Astrocyte (in vitro differentiated cells and primary cell): ENCODE results near the gene PTPRT. TPM values are rescaled to one million over a fixed set of nuclear protein-coding genes. Genes with fewer than 3 reads are reported as not detected.

Source experiments
- DNase-seq: peaks from one replicate; pipeline ENCODE4 v3.0.0-alpha.2; 2010; ENCODE audit warnings: low read depth
- FAIRE-seq: peaks from 2 replicates; lab custom pipeline; 2011; peaks lifted over from hg19 to GRCh38; lab: Jason Lieb, UNC
- H2AFZ ChIP-seq: 2 replicates; pipeline ENCODE4 v1.6.0; 2012; ENCODE audit warnings: low read depth, low read length, inconsistent platforms
- H3K27ac ChIP-seq: 2 replicates; pipeline ENCODE4 v1.5.1; 2011; ENCODE audit warnings: low read depth, low read length, inconsistent platforms
- H3K27me3 ChIP-seq: 2 replicates; pipeline ENCODE4 v1.6.0; 2011; ENCODE audit warnings: low read length, inconsistent platforms; ENCODE audit not compliant: insufficient read depth
- H3K36me3 ChIP-seq: 2 replicates; pipeline ENCODE4 v1.5.1; 2011; ENCODE audit warnings: low read length, inconsistent platforms; ENCODE audit not compliant: insufficient read depth
- H3K4me1 ChIP-seq: 2 replicates; pipeline ENCODE4 v1.5.1; 2011; ENCODE audit warnings: low read length, inconsistent platforms; ENCODE audit not compliant: insufficient read depth
- H3K4me2 ChIP-seq: 2 replicates; pipeline ENCODE4 v1.6.0; 2012; ENCODE audit warnings: low read length, inconsistent platforms
- H3K4me3 ChIP-seq: 2 replicates; pipeline ENCODE4 v1.5.1; 2011; ENCODE audit warnings: low read depth, mild to moderate bottlenecking, low read length, inconsistent platforms; ENCODE audit not compliant: insufficient read depth
- H3K79me2 ChIP-seq: 2 replicates; pipeline ENCODE4 v1.6.0; 2012; ENCODE audit warnings: mild to moderate bottlenecking, low read length, inconsistent platforms; ENCODE audit not compliant: insufficient read depth
- H3K9ac ChIP-seq: 2 replicates; pipeline ENCODE4 v1.6.0; 2012; ENCODE audit warnings: mild to moderate bottlenecking, low read length, inconsistent platforms
- H3K9me3 ChIP-seq: 2 replicates; pipeline ENCODE4 v1.5.1; 2012; ENCODE audit warnings: low read depth, mild to moderate bottlenecking, low read length, inconsistent platforms; ENCODE audit not compliant: insufficient read depth
- H4K20me1 ChIP-seq: 2 replicates; pipeline ENCODE4 v1.6.0; 2012; ENCODE audit warnings: low read length, inconsistent platforms; ENCODE audit not compliant: insufficient read depth
- H3K27ac Mint-ChIP-seq: one replicate; pipeline ENCODE4 v1.8.0; 2021; ENCODE audit warnings: mild to moderate bottlenecking, mixed read lengths; ENCODE audit not compliant: unreplicated experiment
- H3K27me3 Mint-ChIP-seq: one replicate; pipeline ENCODE4 v1.8.0; 2021; ENCODE audit warnings: low read depth, mixed read lengths; ENCODE audit not compliant: unreplicated experiment
- H3K36me3 Mint-ChIP-seq: one replicate; pipeline ENCODE4 v1.8.0; 2021; ENCODE audit warnings: low read depth, mixed read lengths; ENCODE audit not compliant: unreplicated experiment
- H3K4me1 Mint-ChIP-seq: one replicate; pipeline ENCODE4 v1.8.0; 2021; ENCODE audit warnings: low read depth, mixed read lengths; ENCODE audit not compliant: unreplicated experiment
- H3K4me3 Mint-ChIP-seq: one replicate; pipeline ENCODE4 v1.8.0; 2021; ENCODE audit warnings: mild to moderate bottlenecking, moderate library complexity, mixed read lengths; ENCODE audit not compliant: unreplicated experiment
- H3K9me3 Mint-ChIP-seq: one replicate; pipeline ENCODE4 v1.8.0; 2021; ENCODE audit warnings: mild to moderate bottlenecking, mixed read lengths; ENCODE audit not compliant: unreplicated experiment
- EZH2 ChIP-seq: IDR thresholded peaks from 2 replicates; pipeline ENCODE4 v1.6.1; 2012; ENCODE audit warnings: mild to moderate bottlenecking, low read length, inconsistent platforms; ENCODE audit not compliant: insufficient read depth
- total RNA-seq: library from RNA; stranded (reverse); gene quantifications from 2 replicates; pipeline ENCODE4 v1.2.1, GENCODE V29; 2021
- TF ChIP-seq, protein P1 (sequence below): IDR thresholded peaks from 2 replicates; pipeline ENCODE4 v1.5.1; 2011; ENCODE audit warnings: low read depth, mild to moderate bottlenecking, inconsistent platforms, low read length, moderate library complexity; ENCODE audit not compliant: insufficient read depth

PTPRT gene
- total RNA-seq, 1 donor from 2014 or later = 0.25 TPM

DNA sequence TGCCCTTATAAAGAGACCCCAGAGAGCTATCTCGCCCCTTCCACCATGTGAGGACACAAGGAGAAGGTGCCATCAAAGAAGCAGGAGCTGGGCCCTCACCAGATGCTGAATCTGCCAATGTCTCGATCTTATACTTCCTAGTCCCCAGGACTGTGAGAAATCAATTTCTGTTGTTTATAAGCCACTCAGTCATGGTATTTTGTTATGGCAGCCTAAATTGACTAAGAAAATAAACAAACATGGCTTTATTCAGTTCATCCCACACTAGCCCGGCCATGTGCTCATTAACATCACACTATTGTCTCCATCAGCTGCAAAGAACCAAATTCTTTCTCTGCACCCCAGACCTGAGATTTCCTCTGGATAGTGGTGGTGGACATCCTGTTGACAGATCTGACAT lies 302.4 kb downstream of the PTPRT start:
- FAIRE-seq (no peak), DNase-seq (no peak)
- no peak overlapping the region for H3K4me3 ChIP-seq
- H3K9me3 ChIP-seq = peaks cover 5% of the 10 kb centered on the region
- H3K4me1 Mint-ChIP-seq = no peaks in the 10 kb centered on the region
- no peaks in the 10 kb centered on the region for H3K27me3 Mint-ChIP-seq
- H3K27ac Mint-ChIP-seq = no peak overlapping the region
- no peaks in the 10 kb centered on the region for H3K36me3 ChIP-seq
- H3K9ac ChIP-seq = no peak overlapping the region
- no peaks in the 10 kb centered on the region for H3K79me2 ChIP-seq
- no peak overlapping the region for H2AFZ ChIP-seq
- H3K27ac ChIP-seq = no peak overlapping the region
- H4K20me1 ChIP-seq = no peaks in the 10 kb centered on the region
- TF ChIP-seq EZH2 = no peak
- TF ChIP-seq, protein P1, sequence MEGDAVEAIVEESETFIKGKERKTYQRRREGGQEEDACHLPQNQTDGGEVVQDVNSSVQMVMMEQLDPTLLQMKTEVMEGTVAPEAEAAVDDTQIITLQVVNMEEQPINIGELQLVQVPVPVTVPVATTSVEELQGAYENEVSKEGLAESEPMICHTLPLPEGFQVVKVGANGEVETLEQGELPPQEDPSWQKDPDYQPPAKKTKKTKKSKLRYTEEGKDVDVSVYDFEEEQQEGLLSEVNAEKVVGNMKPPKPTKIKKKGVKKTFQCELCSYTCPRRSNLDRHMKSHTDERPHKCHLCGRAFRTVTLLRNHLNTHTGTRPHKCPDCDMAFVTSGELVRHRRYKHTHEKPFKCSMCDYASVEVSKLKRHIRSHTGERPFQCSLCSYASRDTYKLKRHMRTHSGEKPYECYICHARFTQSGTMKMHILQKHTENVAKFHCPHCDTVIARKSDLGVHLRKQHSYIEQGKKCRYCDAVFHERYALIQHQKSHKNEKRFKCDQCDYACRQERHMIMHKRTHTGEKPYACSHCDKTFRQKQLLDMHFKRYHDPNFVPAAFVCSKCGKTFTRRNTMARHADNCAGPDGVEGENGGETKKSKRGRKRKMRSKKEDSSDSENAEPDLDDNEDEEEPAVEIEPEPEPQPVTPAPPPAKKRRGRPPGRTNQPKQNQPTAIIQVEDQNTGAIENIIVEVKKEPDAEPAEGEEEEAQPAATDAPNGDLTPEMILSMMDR = no peak
- H3K9me3 Mint-ChIP-seq = peaks cover 10% of the 10 kb centered on the region
- no peaks in the 10 kb centered on the region for H3K36me3 Mint-ChIP-seq
- H3K4me2 ChIP-seq = no peak overlapping the region
- no peak overlapping the region for H3K4me3 Mint-ChIP-seq
- no peaks in the 10 kb centered on the region for H3K4me1 ChIP-seq
- no peaks in the 10 kb centered on the region for H3K27me3 ChIP-seq

DNA sequence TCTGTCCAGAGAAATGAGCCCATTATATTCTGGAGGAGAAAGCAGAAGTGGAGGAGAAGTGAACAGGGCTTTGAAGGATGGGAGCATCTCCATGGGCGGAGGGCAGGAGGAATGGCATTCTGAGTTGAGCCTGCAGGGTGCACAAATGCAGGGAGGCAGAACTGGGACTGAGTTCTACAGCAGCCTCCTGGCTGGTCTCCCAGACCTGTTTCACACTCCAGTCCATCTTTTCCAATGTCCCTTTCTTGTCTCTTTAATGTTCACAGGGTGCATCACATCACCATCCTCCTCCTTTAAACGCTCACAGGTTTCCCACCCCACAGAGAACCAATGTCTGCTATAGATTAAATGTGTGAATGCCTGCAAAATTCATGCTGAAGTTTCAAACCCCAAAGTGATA lies 302.9 kb downstream of the PTPRT start:
- Mint-ChIP-seq H3K4me3 (no peak overlapping the region), H3K27me3 (no peaks in the 10 kb centered on the region), H3K4me1 (no peaks in the 10 kb centered on the region), H3K36me3 (no peaks in the 10 kb centered on the region), H3K27ac (no peak overlapping the region), H3K9me3 (peaks cover 10% of the 10 kb centered on the region)
- no peak for FAIRE-seq
- no peaks in the 10 kb centered on the region for H3K27me3 ChIP-seq
- TF ChIP-seq EZH2 = no peak
- TF ChIP-seq, protein P1 = no peak
- no peak for DNase-seq
- H3K4me1 ChIP-seq = no peaks in the 10 kb centered on the region
- H3K36me3 ChIP-seq = no peaks in the 10 kb centered on the region
- H3K9ac ChIP-seq = no peak overlapping the region
- H3K4me2 ChIP-seq = no peak overlapping the region
- no peak overlapping the region for H2AFZ ChIP-seq
- H3K27ac ChIP-seq = no peak overlapping the region
- H3K4me3 ChIP-seq = no peak overlapping the region
- H3K9me3 ChIP-seq = peaks cover 5% of the 10 kb centered on the region
- H3K79me2 ChIP-seq = no peaks in the 10 kb centered on the region
- H4K20me1 ChIP-seq = no peaks in the 10 kb centered on the region

DNA sequence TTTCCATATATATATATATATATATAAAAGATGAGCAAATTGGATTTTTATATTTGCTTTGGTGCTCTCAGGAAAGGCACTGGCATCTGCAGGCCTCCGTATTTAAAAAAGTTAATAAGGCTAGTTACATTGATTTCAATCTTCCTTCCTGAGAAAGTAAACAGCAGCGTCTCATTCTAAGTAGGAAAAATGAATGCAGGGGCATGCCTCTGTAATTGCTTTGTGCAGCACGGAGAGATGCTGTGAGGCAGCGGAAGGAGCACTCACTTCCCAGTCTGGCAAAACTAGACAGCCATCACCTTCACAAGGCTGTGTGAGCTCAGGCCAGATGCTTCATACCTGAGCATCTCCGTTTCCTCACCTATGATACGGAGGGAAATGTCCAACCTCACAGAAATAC lies 303.7 kb downstream of the PTPRT start:
- Histone ChIP-seq H3K79me2 (no peaks in the 10 kb centered on the region), H3K27me3 (no peaks in the 10 kb centered on the region), H3K4me1 (no peaks in the 10 kb centered on the region), H2AFZ (no peak overlapping the region), H3K9ac (no peak overlapping the region), H4K20me1 (no peaks in the 10 kb centered on the region), H3K4me2 (no peak overlapping the region), H3K36me3 (no peaks in the 10 kb centered on the region), H3K27ac (no peak overlapping the region), H3K4me3 (no peak overlapping the region), H3K9me3 (peaks cover 5% of the 10 kb centered on the region)
- no peak overlapping the region for H3K4me3 Mint-ChIP-seq
- H3K4me1 Mint-ChIP-seq = no peaks in the 10 kb centered on the region
- H3K27me3 Mint-ChIP-seq = no peaks in the 10 kb centered on the region
- no peaks in the 10 kb centered on the region for H3K36me3 Mint-ChIP-seq
- FAIRE-seq (no peak), DNase-seq (no peak)
- H3K9me3 Mint-ChIP-seq = peaks cover 12% of the 10 kb centered on the region
- no peak overlapping the region for H3K27ac Mint-ChIP-seq
- TF ChIP-seq, protein P1 = no peak
